Activated naive CD4-positive, alpha-beta T cell treated with anti-CD3 and anti-CD28 coated beads for 36 hours (primary cell): Measurements from ENCODE around the gene EPM2AIP1. TPM values are rescaled to one million over a fixed set of nuclear protein-coding genes. Genes with fewer than 3 reads are reported as not detected.

Experiments
- CTCF ChIA-PET: fragments of 350-600 bp; sonication (Branson Sonifier 250); formaldehyde crosslinking; loops from one replicate; lab custom pipeline; 2021; ENCODE audit warnings: antibody characterized with exemption; lab: Charles Lee
- DNase-seq: peaks from one replicate; pipeline ENCODE4 v3.0.0-alpha.2; 2020
- H3K27ac Mint-ChIP-seq: one replicate; pipeline ENCODE4 v1.8.0; 2021; ENCODE audit warnings: mild to moderate bottlenecking, mixed read lengths
- H3K27me3 Mint-ChIP-seq: one replicate; pipeline ENCODE4 v1.8.0; 2021; ENCODE audit warnings: low read depth, mixed read lengths
- H3K36me3 Mint-ChIP-seq: one replicate; pipeline ENCODE4 v1.8.0; 2021; ENCODE audit warnings: low read depth, mixed read lengths
- H3K4me1 Mint-ChIP-seq: one replicate; pipeline ENCODE4 v1.8.0; 2021; ENCODE audit warnings: low read depth, mixed read lengths
- H3K4me3 Mint-ChIP-seq: one replicate; pipeline ENCODE4 v1.8.0; 2021; ENCODE audit warnings: mild to moderate bottlenecking, moderate library complexity, mixed read lengths
- H3K9me3 Mint-ChIP-seq: one replicate; pipeline ENCODE4 v1.8.0; 2021; ENCODE audit warnings: mixed read lengths
- intact Hi-C: fragments of 100-400 bp; cut with micrococcal nuclease; formaldehyde crosslinking; loops from one replicate; pipeline ENCODE4 v1.15.1; 2023
- total RNA-seq, 2 experiments: library from RNA; stranded (reverse); gene quantifications; one replicate each; pipeline ENCODE4 v1.2.3, GENCODE V29; 2021

The EPM2AIP1 gene
- total RNA-seq, 2 experiments from 2014 or later = 10.8 to 13.1 TPM

- H3K9me3 Mint-ChIP-seq = no peaks in the 10 kb centered on the region
- DNase-seq = peak; percentile 48
- no peaks in the 10 kb centered on the region for H3K27me3 Mint-ChIP-seq
- intact Hi-C loops = no loop called here
- peaks cover 41% of the 10 kb centered on the region for H3K4me1 Mint-ChIP-seq
- no peak overlapping the region for H3K27ac Mint-ChIP-seq
- no peak overlapping the region for H3K4me3 Mint-ChIP-seq
- CTCF ChIA-PET = interaction anchor here (0.9 kb wide), 1 partner anchor 47 kb away, joined by 3 read pairs; no protein-coding TSS in a partner anchor
- peaks cover 41% of the 10 kb centered on the region for H3K36me3 Mint-ChIP-seq
Measured at GRCh38 chr3:36991147-36991546, 1.8 kb downstream of the EPM2AIP1 start.

- Mint-ChIP-seq H3K4me1 (peaks cover 43% of the 10 kb centered on the region), H3K36me3 (peaks cover 43% of the 10 kb centered on the region), H3K27me3 (no peaks in the 10 kb centered on the region), H3K27ac (no peak overlapping the region), H3K4me3 (peak overlapping the region; percentile 32), H3K9me3 (no peaks in the 10 kb centered on the region)
- CTCF ChIA-PET = interaction anchor here (1.7 to 1.8 kb wide), 3 partner anchors 31 to 224 kb away, joined by 4 to 8 read pairs (median 8); no protein-coding TSS in a partner anchor
- intact Hi-C loops = no loop called here
- DNase-seq = no peak
Measured at GRCh38 chr3:36989568-36989967, 3.4 kb downstream of the EPM2AIP1 start.

GRCh38 chr3:36989005-36989404 is 3.9 kb downstream of the EPM2AIP1 start:
- H3K27ac Mint-ChIP-seq = no peak overlapping the region
- H3K27me3 Mint-ChIP-seq = no peaks in the 10 kb centered on the region
- H3K4me3 Mint-ChIP-seq = peak overlapping the region; percentile 32
- peaks cover 43% of the 10 kb centered on the region for H3K4me1 Mint-ChIP-seq
- H3K9me3 Mint-ChIP-seq = no peaks in the 10 kb centered on the region
- DNase-seq = no peak
- H3K36me3 Mint-ChIP-seq = peaks cover 49% of the 10 kb centered on the region
- CTCF ChIA-PET = interaction anchor here (0.6 to 1.8 kb wide), 6 partner anchors 23 to 224 kb away, joined by 3 to 8 read pairs (median 4); no protein-coding TSS in a partner anchor
- intact Hi-C loops = no loop called here

- no peaks in the 10 kb centered on the region for H3K9me3 Mint-ChIP-seq
- no peak for DNase-seq
- peak overlapping the region; percentile 22 for H3K4me3 Mint-ChIP-seq
- CTCF ChIA-PET = interaction anchor here (0.8 to 1.8 kb wide), 3 partner anchors 22 to 225 kb away, joined by 3 to 8 read pairs (median 8); no protein-coding TSS in a partner anchor
- peaks cover 55% of the 10 kb centered on the region for H3K36me3 Mint-ChIP-seq
- H3K27me3 Mint-ChIP-seq = no peaks in the 10 kb centered on the region
- H3K27ac Mint-ChIP-seq = no peak overlapping the region
- peaks cover 43% of the 10 kb centered on the region for H3K4me1 Mint-ChIP-seq
- intact Hi-C loops = no loop called here
Measured at GRCh38 chr3:36988356-36988755, 4.6 kb downstream of the EPM2AIP1 start.

GRCh38 chr3:36981006-36981405 is 11.9 kb downstream of the EPM2AIP1 start:
- no peak overlapping the region for H3K4me3 Mint-ChIP-seq
- intact Hi-C loops = no loop called here
- CTCF ChIA-PET = no interaction called here
- H3K4me1 Mint-ChIP-seq = peaks cover 2% of the 10 kb centered on the region
- H3K9me3 Mint-ChIP-seq = peaks cover 19% of the 10 kb centered on the region
- H3K27me3 Mint-ChIP-seq = no peaks in the 10 kb centered on the region
- no peak overlapping the region for H3K27ac Mint-ChIP-seq
- no peak for DNase-seq
- H3K36me3 Mint-ChIP-seq = peaks cover 64% of the 10 kb centered on the region

- H3K27ac Mint-ChIP-seq = no peak overlapping the region
- CTCF ChIA-PET = interaction anchor here (3.3 kb wide), 1 partner anchor 15 kb away, joined by 12 read pairs; no protein-coding TSS in a partner anchor
- intact Hi-C loops = no loop called here
Measured at GRCh38 chr3:36973139-36973538, 19.8 kb downstream of the EPM2AIP1 start.

GRCh38 chr3:36972163-36972562 is 20.8 kb downstream of the EPM2AIP1 start:
- no peaks in the 10 kb centered on the region for H3K27me3 Mint-ChIP-seq
- CTCF ChIA-PET = interaction anchor here (3.3 kb wide), 1 partner anchor 14 kb away, joined by 12 read pairs; no protein-coding TSS in a partner anchor
- peaks cover 5% of the 10 kb centered on the region for H3K36me3 Mint-ChIP-seq
- DNase-seq = no peak
- no peak overlapping the region for H3K4me3 Mint-ChIP-seq
- H3K9me3 Mint-ChIP-seq = no peaks in the 10 kb centered on the region
- H3K4me1 Mint-ChIP-seq = peaks cover 19% of the 10 kb centered on the region
- intact Hi-C loops = no loop called here
- no peak overlapping the region for H3K27ac Mint-ChIP-seq

More at GRCh38 chr3:36973139-36973538, 19.8 kb downstream of the EPM2AIP1 start:
- H3K27me3 Mint-ChIP-seq = no peaks in the 10 kb centered on the region
- no peak overlapping the region for H3K4me3 Mint-ChIP-seq
- H3K9me3 Mint-ChIP-seq = no peaks in the 10 kb centered on the region
- H3K36me3 Mint-ChIP-seq = peaks cover 8% of the 10 kb centered on the region
- peaks cover 19% of the 10 kb centered on the region for H3K4me1 Mint-ChIP-seq
- DNase-seq = no peak

- no peaks in the 10 kb centered on the region for H3K27me3 Mint-ChIP-seq
- H3K27ac Mint-ChIP-seq = peak overlapping the region; percentile 47
- H3K9me3 Mint-ChIP-seq = no peaks in the 10 kb centered on the region
- peaks cover 19% of the 10 kb centered on the region for H3K4me1 Mint-ChIP-seq
- CTCF ChIA-PET = interaction anchor here (1.6 to 2.2 kb wide), 2 partner anchors 10 to 12 kb away, joined by 6 to 11 read pairs; no protein-coding TSS in a partner anchor
- peak; percentile 71 for DNase-seq
- peaks cover 1% of the 10 kb centered on the region for H3K36me3 Mint-ChIP-seq
- intact Hi-C loops = loop anchor here (1.0 kb wide), 1 partner anchor 24 kb away; the partner anchor contains the start of genes EPM2AIP1 and MLH1
- H3K4me3 Mint-ChIP-seq = no peak overlapping the region
Measured at GRCh38 chr3:36969540-36970432, 23.1 kb downstream of the EPM2AIP1 start.

- Mint-ChIP-seq H3K27me3 (no peaks in the 10 kb centered on the region), H3K9me3 (no peaks in the 10 kb centered on the region), H3K27ac (no peak overlapping the region), H3K36me3 (peaks cover under 1% of the 10 kb centered on the region), H3K4me1 (peaks cover 19% of the 10 kb centered on the region), H3K4me3 (no peak overlapping the region)
- intact Hi-C loops = no loop called here
- no peak for DNase-seq
- CTCF ChIA-PET = interaction anchor here (1.6 to 2.2 kb wide), 2 partner anchors 9 to 11 kb away, joined by 6 to 11 read pairs; no protein-coding TSS in a partner anchor
Measured at GRCh38 chr3:36969085-36969484, 23.8 kb downstream of the EPM2AIP1 start.

GRCh38 chr3:36965440-36965839 is 27.5 kb downstream of the EPM2AIP1 start:
- Mint-ChIP-seq H3K36me3 (no peaks in the 10 kb centered on the region), H3K27ac (no peak overlapping the region), H3K9me3 (no peaks in the 10 kb centered on the region), H3K27me3 (no peaks in the 10 kb centered on the region), H3K4me3 (no peak overlapping the region), H3K4me1 (peaks cover 14% of the 10 kb centered on the region)
- intact Hi-C loops = no loop called here
- DNase-seq = no peak
- CTCF ChIA-PET = no interaction called here

GRCh38 chr3:36964817-36965216 is 28.1 kb downstream of the EPM2AIP1 start:
- Mint-ChIP-seq H3K9me3 (no peaks in the 10 kb centered on the region), H3K27me3 (no peaks in the 10 kb centered on the region), H3K4me1 (peaks cover 10% of the 10 kb centered on the region), H3K4me3 (no peak overlapping the region), H3K36me3 (no peaks in the 10 kb centered on the region), H3K27ac (no peak overlapping the region)
- intact Hi-C loops = no loop called here
- DNase-seq = no peak
- CTCF ChIA-PET = no interaction called here

- DNase-seq = no peak
- H3K27me3 Mint-ChIP-seq = no peaks in the 10 kb centered on the region
Measured at GRCh38 chr3:36964331-36964730, 28.6 kb downstream of the EPM2AIP1 start.

More at GRCh38 chr3:36964331-36964730, 28.6 kb downstream of the EPM2AIP1 start:
- Mint-ChIP-seq H3K27ac (no peak overlapping the region), H3K9me3 (no peaks in the 10 kb centered on the region), H3K4me1 (peaks cover 6% of the 10 kb centered on the region), H3K4me3 (no peak overlapping the region), H3K36me3 (no peaks in the 10 kb centered on the region)
- CTCF ChIA-PET = no interaction called here
- intact Hi-C loops = no loop called here
